Neural progenitor cell (in vitro differentiated cells): ENCODE results near the gene ANO2. TPM values are rescaled to one million over a fixed set of nuclear protein-coding genes. Genes with fewer than 3 reads are reported as not detected.

Source experiments
- DNase-seq: peaks from one replicate; pipeline ENCODE4 v3.0.0-alpha.2; 2016; ENCODE audit warnings: low spot score
- H2AFZ ChIP-seq: fragments of 200-600 bp; sonication (generic); replicated peaks from 2 replicates; pipeline ENCODE4 v1.6.1; 2016; ENCODE audit warnings: antibody characterized with exemption
- H3F3A ChIP-seq: fragments of 200-600 bp; sonication (generic); 2 replicates; pipeline ENCODE4 v1.6.1; 2016; ENCODE audit warnings: antibody characterized with exemption, low read depth
- H3K27ac ChIP-seq: fragments of 200-600 bp; sonication (generic); 2 replicates; pipeline ENCODE4 v1.5.1; 2016; ENCODE audit warnings: mild to moderate bottlenecking
- H3K27me3 ChIP-seq: fragments of 200-600 bp; sonication (generic); 2 replicates; pipeline ENCODE4 v1.6.1; 2016; ENCODE audit warnings: mild to moderate bottlenecking, moderate library complexity
- H3K36me3 ChIP-seq: fragments of 200-600 bp; sonication (generic); 2 replicates; pipeline ENCODE4 v1.5.1; 2016
- H3K4me1 ChIP-seq: fragments of 200-600 bp; sonication (generic); 2 replicates; pipeline ENCODE4 v1.6.1; 2016; ENCODE audit warnings: mixed run types
- H3K4me2 ChIP-seq: fragments of 200-600 bp; sonication (generic); 2 replicates; pipeline ENCODE4 v1.6.1; 2016
- H3K4me3 ChIP-seq: fragments of 200-600 bp; sonication (generic); 2 replicates; pipeline ENCODE4 v1.5.1; 2016
- H3K79me2 ChIP-seq: fragments of 200-600 bp; sonication (generic); 2 replicates; pipeline ENCODE4 v1.6.1; 2016; ENCODE audit warnings: low read depth
- H3K9ac ChIP-seq: fragments of 200-600 bp; sonication (generic); 2 replicates; pipeline ENCODE4 v1.6.1; 2016
- H3K9me3 ChIP-seq: fragments of 200-600 bp; sonication (generic); 2 replicates; pipeline ENCODE4 v1.5.1; 2016; ENCODE audit warnings: low read depth
- H4K20me1 ChIP-seq: fragments of 200-600 bp; sonication (generic); 2 replicates; pipeline ENCODE4 v1.6.1; 2016; ENCODE audit warnings: low read depth
- H3K27ac Mint-ChIP-seq: 3 replicates; pipeline ENCODE4 v1.8.0; 2021; ENCODE audit warnings: mixed read lengths
- H3K27me3 Mint-ChIP-seq: 2 replicates; pipeline ENCODE4 v1.8.0; 2022; ENCODE audit warnings: low read depth, mild to moderate bottlenecking, inconsistent platforms, moderate library complexity, mixed read lengths; ENCODE audit not compliant: insufficient read depth
- H3K36me3 Mint-ChIP-seq: 3 replicates; pipeline ENCODE4 v1.8.0; 2021; ENCODE audit warnings: mixed read lengths
- H3K4me1 Mint-ChIP-seq: 3 replicates; pipeline ENCODE4 v1.8.0; 2021; ENCODE audit warnings: mixed read lengths
- H3K4me3 Mint-ChIP-seq: 3 replicates; pipeline ENCODE4 v1.8.0; 2021; ENCODE audit warnings: mild to moderate bottlenecking, moderate library complexity, mixed read lengths
- H3K9me3 Mint-ChIP-seq: 3 replicates; pipeline ENCODE4 v1.8.0; 2020; ENCODE audit warnings: mixed read lengths
- EZH2 ChIP-seq: fragments of 200-600 bp; sonication (generic); IDR thresholded peaks from 2 replicates; pipeline ENCODE4 v1.6.1; 2017; ENCODE audit warnings: antibody characterized with exemption, mild to moderate bottlenecking, moderate library complexity
- EZH2phosphoT487 ChIP-seq: fragments of 200-600 bp; sonication (generic); IDR thresholded peaks from 2 replicates; pipeline ENCODE4 v1.6.1; 2017; ENCODE audit warnings: antibody characterized with exemption
- total RNA-seq: library from RNA; depleted of rRNA; stranded (reverse); fragments of >200 nt; gene quantifications from 2 replicates; pipeline ENCODE4 v1.2.3, GENCODE V29; 2015; ENCODE audit warnings: low replicate concordance
- TF ChIP-seq, protein P1 (sequence below): fragments of 200-600 bp; sonication (generic); IDR thresholded peaks from 2 replicates; pipeline ENCODE4 v1.5.1; 2017; ENCODE audit warnings: antibody characterized with exemption, mild to moderate bottlenecking

ANO2 gene
- total RNA-seq, 1 donor from 2014 or later: 4.8 TPM

DNA sequence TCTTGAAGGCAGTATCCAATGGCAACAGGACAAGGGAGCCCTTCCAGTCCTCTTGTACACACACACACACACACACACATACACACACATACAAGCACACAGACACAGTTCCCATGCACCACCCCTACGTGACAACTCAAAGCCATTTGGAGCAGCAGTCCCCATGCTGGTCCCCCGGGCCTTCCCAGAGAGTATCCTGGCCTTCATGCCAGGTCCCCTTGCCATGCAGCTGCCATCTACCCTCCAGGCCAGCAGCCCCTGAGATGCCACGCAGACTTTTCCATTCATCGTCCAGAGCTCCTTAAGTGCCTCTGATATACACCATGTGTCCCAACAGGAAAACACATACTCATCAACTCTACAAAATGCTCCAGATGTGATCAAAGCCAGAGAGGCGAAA, 159.5 kb downstream of the ANO2 start:
- no peak overlapping the region for H3K9ac ChIP-seq
- H3K4me1 ChIP-seq: peaks cover 9% of the 10 kb centered on the region
- TF ChIP-seq EZH2 (no peak), EZH2phosphoT487 (no peak)
- TF ChIP-seq, protein P1, sequence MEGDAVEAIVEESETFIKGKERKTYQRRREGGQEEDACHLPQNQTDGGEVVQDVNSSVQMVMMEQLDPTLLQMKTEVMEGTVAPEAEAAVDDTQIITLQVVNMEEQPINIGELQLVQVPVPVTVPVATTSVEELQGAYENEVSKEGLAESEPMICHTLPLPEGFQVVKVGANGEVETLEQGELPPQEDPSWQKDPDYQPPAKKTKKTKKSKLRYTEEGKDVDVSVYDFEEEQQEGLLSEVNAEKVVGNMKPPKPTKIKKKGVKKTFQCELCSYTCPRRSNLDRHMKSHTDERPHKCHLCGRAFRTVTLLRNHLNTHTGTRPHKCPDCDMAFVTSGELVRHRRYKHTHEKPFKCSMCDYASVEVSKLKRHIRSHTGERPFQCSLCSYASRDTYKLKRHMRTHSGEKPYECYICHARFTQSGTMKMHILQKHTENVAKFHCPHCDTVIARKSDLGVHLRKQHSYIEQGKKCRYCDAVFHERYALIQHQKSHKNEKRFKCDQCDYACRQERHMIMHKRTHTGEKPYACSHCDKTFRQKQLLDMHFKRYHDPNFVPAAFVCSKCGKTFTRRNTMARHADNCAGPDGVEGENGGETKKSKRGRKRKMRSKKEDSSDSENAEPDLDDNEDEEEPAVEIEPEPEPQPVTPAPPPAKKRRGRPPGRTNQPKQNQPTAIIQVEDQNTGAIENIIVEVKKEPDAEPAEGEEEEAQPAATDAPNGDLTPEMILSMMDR: no peak
- Mint-ChIP-seq H3K4me3 (no peak overlapping the region), H3K36me3 (peaks cover 1% of the 10 kb centered on the region), H3K4me1 (no peaks in the 10 kb centered on the region), H3K27ac (no peak overlapping the region), H3K9me3 (peaks cover 2% of the 10 kb centered on the region), H3K27me3 (peaks cover 6% of the 10 kb centered on the region)
- no peaks in the 10 kb centered on the region for H3K79me2 ChIP-seq
- no peak overlapping the region for H2AFZ ChIP-seq
- H3K36me3 ChIP-seq: no peaks in the 10 kb centered on the region
- no peak for DNase-seq
- H3K27ac ChIP-seq: no peak overlapping the region
- no peaks in the 10 kb centered on the region for H3K27me3 ChIP-seq
- H4K20me1 ChIP-seq: no peaks in the 10 kb centered on the region
- H3K4me3 ChIP-seq: no peak overlapping the region
- H3K4me2 ChIP-seq: no peak overlapping the region
- H3K9me3 ChIP-seq: no peaks in the 10 kb centered on the region
- H3F3A ChIP-seq: no peaks in the 10 kb centered on the region

DNA sequence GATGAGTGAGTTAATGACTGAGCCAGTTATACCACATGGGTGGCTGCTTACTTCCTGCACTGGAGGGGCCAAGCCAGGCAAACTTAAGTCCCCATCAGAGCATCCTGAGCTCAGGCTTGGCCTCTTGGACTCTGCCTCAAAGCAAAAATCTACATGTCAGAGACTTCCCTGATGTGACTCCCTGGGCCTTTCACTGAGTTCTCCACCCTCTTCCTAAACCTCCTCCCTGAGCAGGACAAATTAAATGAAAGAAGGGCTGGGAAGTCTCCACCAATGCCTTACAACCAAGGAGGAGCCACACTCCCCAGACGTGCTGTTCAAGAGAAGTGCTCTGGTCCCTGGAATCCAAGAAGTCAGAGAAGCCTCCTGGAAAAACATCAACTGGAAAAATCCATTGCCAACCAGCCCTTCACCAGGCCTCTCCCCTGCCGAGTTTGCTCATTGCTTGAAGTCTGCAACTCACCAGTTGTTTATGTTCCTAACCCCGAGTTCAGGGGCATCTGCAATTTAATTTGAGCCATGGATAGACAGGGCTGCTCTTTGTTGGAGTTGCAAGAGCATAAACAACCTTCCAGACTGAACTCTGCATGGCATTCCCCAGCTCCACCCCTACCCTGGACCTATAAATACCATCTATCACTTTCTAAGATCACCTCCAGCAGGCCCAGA, 160.5 kb downstream of the ANO2 start:
- H3K4me3 Mint-ChIP-seq: no peak overlapping the region
- Histone ChIP-seq H3K4me1 (peaks cover 8% of the 10 kb centered on the region), H3K36me3 (no peaks in the 10 kb centered on the region), H3K9ac (no peak overlapping the region), H3K27ac (no peak overlapping the region), H3K4me2 (no peak overlapping the region), H3K27me3 (no peaks in the 10 kb centered on the region), H3K4me3 (no peak overlapping the region), H2AFZ (no peak overlapping the region), H3K79me2 (no peaks in the 10 kb centered on the region), H3K9me3 (no peaks in the 10 kb centered on the region), H4K20me1 (no peaks in the 10 kb centered on the region), H3F3A (no peaks in the 10 kb centered on the region)
- H3K27ac Mint-ChIP-seq: no peak overlapping the region
- DNase-seq: no peak
- peaks cover 6% of the 10 kb centered on the region for H3K27me3 Mint-ChIP-seq
- H3K4me1 Mint-ChIP-seq: no peaks in the 10 kb centered on the region
- TF ChIP-seq EZH2 (no peak), EZH2phosphoT487 (no peak)
- TF ChIP-seq, protein P1: no peak
- peaks cover 2% of the 10 kb centered on the region for H3K9me3 Mint-ChIP-seq
- H3K36me3 Mint-ChIP-seq: peaks cover 1% of the 10 kb centered on the region

DNA sequence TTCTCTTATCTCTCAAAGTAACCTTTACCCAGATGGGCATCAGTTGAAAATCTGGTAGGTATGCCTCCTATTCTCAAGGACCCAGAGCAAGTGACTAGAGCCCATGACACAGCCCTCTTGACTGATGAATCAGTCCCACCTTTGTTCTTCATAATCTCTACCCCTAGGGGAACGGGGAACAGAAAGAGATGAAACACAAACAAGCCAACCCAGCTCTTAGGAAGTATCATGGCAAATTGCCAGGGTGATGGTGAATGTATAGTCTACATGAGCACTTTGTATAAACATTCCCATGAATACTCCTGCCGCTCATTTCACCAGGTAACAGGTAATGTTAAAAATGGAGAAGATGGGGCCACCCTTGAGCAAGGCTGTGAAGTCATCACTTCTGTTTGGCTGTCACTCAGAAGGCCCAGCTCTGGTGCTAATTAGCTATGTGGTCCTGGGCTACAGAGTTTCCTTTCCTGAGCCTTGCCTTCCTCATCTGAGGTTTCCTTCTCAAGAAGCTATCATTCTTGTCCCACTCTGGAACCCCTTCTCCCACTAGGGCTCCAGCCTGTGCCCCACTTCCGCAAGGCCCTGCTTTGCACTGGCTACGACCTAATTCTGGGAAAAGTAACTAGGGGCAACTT, 161.7 kb downstream of the ANO2 start:
- no peaks in the 10 kb centered on the region for H3K27me3 ChIP-seq
- no peaks in the 10 kb centered on the region for H4K20me1 ChIP-seq
- DNase-seq: no peak
- peaks cover 4% of the 10 kb centered on the region for H3K27me3 Mint-ChIP-seq
- H3K4me1 ChIP-seq: no peaks in the 10 kb centered on the region
- H3K9me3 ChIP-seq: no peaks in the 10 kb centered on the region
- no peaks in the 10 kb centered on the region for H3K9me3 Mint-ChIP-seq
- H2AFZ ChIP-seq: no peak overlapping the region
- no peak overlapping the region for H3K27ac ChIP-seq
- no peaks in the 10 kb centered on the region for H3F3A ChIP-seq
- H3K4me3 Mint-ChIP-seq: no peak overlapping the region
- H3K79me2 ChIP-seq: no peaks in the 10 kb centered on the region
- no peak overlapping the region for H3K9ac ChIP-seq
- no peak overlapping the region for H3K4me2 ChIP-seq
- H3K36me3 Mint-ChIP-seq: peaks cover 1% of the 10 kb centered on the region
- no peaks in the 10 kb centered on the region for H3K36me3 ChIP-seq
- TF ChIP-seq, protein P1: no peak
- TF ChIP-seq EZH2phosphoT487 (no peak), EZH2 (no peak)
- H3K4me3 ChIP-seq: no peak overlapping the region
- H3K4me1 Mint-ChIP-seq: no peaks in the 10 kb centered on the region
- H3K27ac Mint-ChIP-seq: no peak overlapping the region
